ENCODE data around the gene HLA-DPB1.

- TF ChIP-seq, protein P1, sequence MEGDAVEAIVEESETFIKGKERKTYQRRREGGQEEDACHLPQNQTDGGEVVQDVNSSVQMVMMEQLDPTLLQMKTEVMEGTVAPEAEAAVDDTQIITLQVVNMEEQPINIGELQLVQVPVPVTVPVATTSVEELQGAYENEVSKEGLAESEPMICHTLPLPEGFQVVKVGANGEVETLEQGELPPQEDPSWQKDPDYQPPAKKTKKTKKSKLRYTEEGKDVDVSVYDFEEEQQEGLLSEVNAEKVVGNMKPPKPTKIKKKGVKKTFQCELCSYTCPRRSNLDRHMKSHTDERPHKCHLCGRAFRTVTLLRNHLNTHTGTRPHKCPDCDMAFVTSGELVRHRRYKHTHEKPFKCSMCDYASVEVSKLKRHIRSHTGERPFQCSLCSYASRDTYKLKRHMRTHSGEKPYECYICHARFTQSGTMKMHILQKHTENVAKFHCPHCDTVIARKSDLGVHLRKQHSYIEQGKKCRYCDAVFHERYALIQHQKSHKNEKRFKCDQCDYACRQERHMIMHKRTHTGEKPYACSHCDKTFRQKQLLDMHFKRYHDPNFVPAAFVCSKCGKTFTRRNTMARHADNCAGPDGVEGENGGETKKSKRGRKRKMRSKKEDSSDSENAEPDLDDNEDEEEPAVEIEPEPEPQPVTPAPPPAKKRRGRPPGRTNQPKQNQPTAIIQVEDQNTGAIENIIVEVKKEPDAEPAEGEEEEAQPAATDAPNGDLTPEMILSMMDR (IDR thresholded peaks at IDR 0.05) = no peak
- TF ChIP-seq ZFX (IDR thresholded peaks at IDR 0.05; ENCODE audit: borderline replicate concordance) = no peak
Observed at GRCh38 chr6:33116841-33117711, 41.3 kb downstream of the HLA-DPB1 start.
